GM18951 (cell line): Measurements from ENCODE around the gene GABPB1.

ENCODE experiments used
- POLR2A ChIP-seq: IDR thresholded peaks from 4 replicates; pipeline ENCODE4 v1.6.1; 2011; ENCODE audit warnings: mild to moderate bottlenecking; ENCODE audit not compliant: insufficient read length, insufficient read depth; ENCODE audit errors: extremely low read depth
- in situ Hi-C: fragments of 300-500 bp; cut with MboI; formaldehyde crosslinking; loops from one replicate; pipeline ENCODE4 v1.12.0; 2022; ENCODE audit warnings: low sequenced_read_pairs, mixed read lengths, inconsistent platforms; ENCODE audit not compliant: unreplicated experiment

Gene GABPB1

GRCh38 chr15:50287324-50288116, 67.5 kb downstream of the GABPB1 start:
- TF ChIP-seq POLR2A, result no peak
- in situ Hi-C loops, result no loop called here

DNA sequence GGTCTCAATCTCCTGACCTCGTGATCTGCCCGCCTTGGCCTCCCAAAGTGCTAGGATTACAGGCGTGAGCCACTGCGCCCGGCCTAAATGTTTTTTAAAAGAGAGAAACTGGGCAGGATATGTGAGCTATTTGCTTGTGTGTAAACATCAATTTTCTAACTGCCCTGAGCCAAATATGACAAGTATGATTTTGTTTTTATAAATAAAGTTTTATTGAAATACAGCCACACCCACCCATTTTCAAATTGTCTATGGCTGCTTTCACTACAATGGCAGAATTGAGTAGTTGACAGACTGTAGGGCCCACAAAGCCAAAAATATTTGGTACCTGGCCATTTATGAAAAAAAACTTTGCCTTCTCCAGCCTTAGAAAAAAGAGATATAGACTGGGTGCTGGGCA, 73.6 kb downstream of the GABPB1 start:
- in situ Hi-C loops, result no loop called here
- no peak for TF ChIP-seq POLR2A

- no peak for TF ChIP-seq POLR2A
- in situ Hi-C loops, result no loop called here
Observed at GRCh38 chr15:50280271-50280670, 74.7 kb downstream of the GABPB1 start.

- no peak for TF ChIP-seq POLR2A
- in situ Hi-C loops, result no loop called here
Observed at GRCh38 chr15:50278496-50278895, 76.5 kb downstream of the GABPB1 start.

- no peak for TF ChIP-seq POLR2A
- in situ Hi-C loops, result no loop called here
Observed at GRCh38 chr15:50277370-50277769, 77.6 kb downstream of the GABPB1 start.

DNA sequence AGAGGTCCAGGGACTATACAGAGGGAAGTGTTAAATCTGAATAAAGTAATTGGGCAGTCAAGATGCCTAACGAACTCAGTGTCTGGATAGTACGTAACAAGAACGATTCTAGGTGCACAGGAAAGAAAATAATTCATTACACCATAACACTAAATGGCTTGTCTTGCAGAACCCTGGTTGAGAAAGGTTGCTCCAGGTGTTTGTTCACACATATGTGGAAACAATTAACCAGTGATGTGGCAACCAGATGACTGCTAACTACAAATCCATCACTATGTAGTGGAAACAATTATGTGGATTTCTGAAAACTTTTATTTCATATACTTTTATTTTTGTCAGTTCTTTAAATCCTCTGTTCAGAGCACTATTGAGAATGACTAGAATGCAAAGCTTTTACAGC, 79.1 kb downstream of the GABPB1 start:
- in situ Hi-C loops, result no loop called here

GRCh38 chr15:50275091-50275490, 79.9 kb downstream of the GABPB1 start:
- in situ Hi-C loops, result no loop called here
- no peak for TF ChIP-seq POLR2A

More for the DNA sequence above, 79.1 kb downstream of the GABPB1 start:
- no peak for TF ChIP-seq POLR2A

- TF ChIP-seq POLR2A, result no peak
- in situ Hi-C loops, result no loop called here
Observed at GRCh38 chr15:50267577-50267976, 87.4 kb downstream of the GABPB1 start.

GRCh38 chr15:50265620-50266019, 89.4 kb downstream of the GABPB1 start, which contains the start of gene HDC:
TSS of gene HDC (minus strand) at chr15:50265726. CDS start at chr15:50265623, 103 bp downstream.
- in situ Hi-C loops, result no loop called here
- TF ChIP-seq POLR2A, result no peak

DNA sequence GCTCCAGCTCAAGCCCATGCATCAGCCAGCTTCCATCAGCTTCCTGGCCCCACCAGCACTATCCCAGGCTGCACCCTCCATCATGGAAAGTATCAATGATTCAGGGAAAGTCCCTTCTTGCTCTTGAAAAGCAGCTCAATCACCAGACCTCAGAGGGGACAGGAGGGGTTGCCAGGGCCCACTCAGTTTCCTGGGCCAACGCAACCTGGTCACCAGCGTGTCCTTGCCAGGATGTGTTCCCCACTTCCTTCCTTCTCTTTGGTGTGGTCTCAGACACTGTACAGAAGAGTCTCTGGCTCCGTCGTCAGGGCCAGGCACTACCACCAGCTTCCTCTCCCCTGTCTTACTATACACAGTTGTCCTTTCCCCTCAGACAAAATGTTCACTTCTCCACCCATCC, 92.5 kb downstream of the GABPB1 start:
- in situ Hi-C loops, result no loop called here
- TF ChIP-seq POLR2A, result no peak

DNA sequence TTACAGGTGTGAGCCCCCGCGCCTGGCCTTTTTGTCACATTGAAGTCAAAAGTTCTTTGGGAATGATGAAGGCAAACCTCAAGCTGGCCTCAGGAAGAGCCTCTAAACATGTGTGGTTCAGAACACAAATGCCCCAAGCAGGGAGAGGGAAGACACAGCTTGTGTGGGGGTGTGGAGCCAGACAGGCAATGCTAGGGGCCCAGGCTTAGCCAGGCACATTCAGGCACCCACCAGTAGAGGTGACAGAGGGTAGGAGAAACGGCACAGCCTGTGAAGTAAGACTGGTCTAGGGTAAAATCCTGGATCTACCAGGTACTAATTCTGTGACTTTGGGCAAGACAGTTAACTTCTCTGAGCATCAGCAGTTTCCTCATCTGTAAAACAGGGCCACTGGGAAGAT, 93.0 kb downstream of the GABPB1 start:
- no peak for TF ChIP-seq POLR2A

GRCh38 chr15:50260969-50261496, 94.0 kb downstream of the GABPB1 start:
- in situ Hi-C loops, result no loop called here

More for the DNA sequence above, 93.0 kb downstream of the GABPB1 start:
- in situ Hi-C loops, result no loop called here

DNA sequence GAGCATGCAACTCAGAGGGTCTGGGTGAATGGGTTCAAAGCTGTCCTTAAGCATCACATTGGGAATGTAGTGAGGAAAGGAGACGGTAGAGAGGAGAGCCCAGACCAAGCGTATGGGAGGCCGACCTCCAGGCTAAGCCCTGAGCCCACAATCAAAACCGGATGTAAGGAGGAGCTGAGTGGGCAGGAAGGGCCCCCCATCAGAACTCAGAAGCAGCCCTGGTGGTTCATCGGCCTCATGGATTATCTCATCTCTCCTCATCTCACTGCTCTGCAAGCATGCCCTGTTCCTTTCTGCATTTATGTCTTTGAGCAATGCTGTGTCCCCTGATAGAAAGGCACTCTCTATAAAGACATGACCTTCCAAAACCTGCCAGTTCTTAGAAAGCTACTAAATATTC, 95.7 kb downstream of the GABPB1 start:
- TF ChIP-seq POLR2A, result no peak
- in situ Hi-C loops, result no loop called here

More at GRCh38 chr15:50260969-50261496, 94.0 kb downstream of the GABPB1 start:
- no peak for TF ChIP-seq POLR2A

DNA sequence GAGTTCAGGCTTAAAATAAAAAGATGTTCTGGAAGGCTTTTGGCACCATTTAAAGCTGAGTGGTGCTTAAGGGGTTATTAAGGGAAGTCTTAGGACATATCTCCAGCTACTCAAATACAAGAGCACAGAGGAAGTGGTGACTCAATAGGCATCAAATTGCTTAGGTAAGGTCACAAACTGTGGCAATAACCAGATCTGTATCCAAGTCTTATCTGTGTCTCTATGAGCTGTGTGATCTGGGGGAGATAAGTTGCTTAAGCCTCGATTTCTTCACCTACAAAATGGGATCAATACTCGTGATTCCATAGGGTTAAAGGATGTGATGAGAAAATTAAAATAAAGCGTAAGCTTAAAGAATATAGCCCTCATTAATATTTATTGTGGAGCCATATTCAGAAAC, 97.1 kb downstream of the GABPB1 start:
- in situ Hi-C loops, result no loop called here
- TF ChIP-seq POLR2A, result no peak
